Skeletal muscle satellite cell (primary cell): ENCODE data around the gene PRKAG2.
"Not testable (repeated sequence)": the region's sequence is repeated elsewhere in the genome, so short reads cannot be mapped to it uniquely, and the experiment has no call there.

ENCODE experiments used
- H3K27me3 ChIP-seq: 2 replicates; pipeline ENCODE4 v1.7.0; 2013; ENCODE audit warnings: low read length; ENCODE audit not compliant: control insufficient read depth, insufficient read depth
- H3K36me3 ChIP-seq: 2 replicates; pipeline ENCODE4 v1.7.0; 2013; ENCODE audit warnings: mild to moderate bottlenecking, control low read depth, low read length; ENCODE audit not compliant: insufficient read depth
- H3K4me1 ChIP-seq: 2 replicates; pipeline ENCODE4 v1.7.0; 2013; ENCODE audit warnings: low read length; ENCODE audit not compliant: control insufficient read depth, insufficient read depth
- H3K4me2 ChIP-seq: 2 replicates; pipeline ENCODE4 v1.7.0; 2013; ENCODE audit warnings: mild to moderate bottlenecking, low read length
- H3K4me3 ChIP-seq: 2 replicates; pipeline ENCODE4 v1.7.0; 2013; ENCODE audit warnings: low read length
- H3K9ac ChIP-seq: 2 replicates; pipeline ENCODE4 v1.7.0; 2013; ENCODE audit warnings: mild to moderate bottlenecking, low read depth, low read length, moderate library complexity
- H3K9me3 ChIP-seq: replicated peaks from 2 replicates; pipeline ENCODE4 v1.7.0; 2013; ENCODE audit warnings: mild to moderate bottlenecking, control low read depth, low read length

The PRKAG2 gene

GRCh38 chr7:151880688-151881087 is 3.8 kb upstream of the PRKAG2 start:
- Histone ChIP-seq H3K36me3 (no peaks in the 10 kb centered on the region), H3K4me1 (peaks cover 14% of the 10 kb centered on the region), H3K9me3 (no peaks in the 10 kb centered on the region), H3K27me3 (peaks cover 90% of the 10 kb centered on the region), H3K9ac (no peak overlapping the region), H3K4me2 (no peak overlapping the region), H3K4me3 (no peak overlapping the region)

GRCh38 chr7:151877911-151878835 is 1.3 kb upstream of the PRKAG2 start:
- Histone ChIP-seq H3K4me3 (no peak overlapping the region), H3K4me2 (no peak overlapping the region), H3K36me3 (no peaks in the 10 kb centered on the region), H3K9me3 (no peaks in the 10 kb centered on the region), H3K27me3 (peaks cover 75% of the 10 kb centered on the region), H3K4me1 (peaks cover 14% of the 10 kb centered on the region), H3K9ac (no peak overlapping the region)

- Histone ChIP-seq H3K4me2 (peak overlapping the region; percentile 89), H3K4me1 (peaks cover 14% of the 10 kb centered on the region), H3K36me3 (no peaks in the 10 kb centered on the region), H3K4me3 (peak overlapping the region; percentile 71), H3K9ac (peak overlapping the region; percentile 16), H3K9me3 (no peaks in the 10 kb centered on the region), H3K27me3 (peaks cover 75% of the 10 kb centered on the region)
Measured at GRCh38 chr7:151875942-151876898, 695 bp downstream of the PRKAG2 start.

- H3K4me3 ChIP-seq = not testable (repeated sequence)
Measured at GRCh38 chr7:151874479-151874878, 2.4 kb downstream of the PRKAG2 start.

GRCh38 chr7:151873402-151873965 is 3.4 kb downstream of the PRKAG2 start:
- Histone ChIP-seq H3K27me3 (peaks cover 77% of the 10 kb centered on the region), H3K9me3 (no peaks in the 10 kb centered on the region), H3K4me3 (no peak overlapping the region), H3K36me3 (no peaks in the 10 kb centered on the region), H3K4me1 (peaks cover 14% of the 10 kb centered on the region), H3K9ac (no peak overlapping the region), H3K4me2 (no peak overlapping the region)

More at GRCh38 chr7:151874479-151874878, 2.4 kb downstream of the PRKAG2 start:
- not testable (repeated sequence) for H3K9ac ChIP-seq, H3K36me3 ChIP-seq, H3K9me3 ChIP-seq, H3K4me2 ChIP-seq
- Histone ChIP-seq H3K4me1 (peaks cover 14% of the 10 kb centered on the region), H3K27me3 (peaks cover 76% of the 10 kb centered on the region)

- H3K4me3 ChIP-seq = no peak overlapping the region
- H3K4me1 ChIP-seq = peaks cover 14% of the 10 kb centered on the region
- no peak overlapping the region for H3K4me2 ChIP-seq
- H3K36me3 ChIP-seq = no peaks in the 10 kb centered on the region
- peaks cover 75% of the 10 kb centered on the region for H3K27me3 ChIP-seq
- H3K9me3 ChIP-seq = no peaks in the 10 kb centered on the region
- no peak overlapping the region for H3K9ac ChIP-seq
Measured at GRCh38 chr7:151872531-151873401, 4.1 kb downstream of the PRKAG2 start.

- H3K4me2 ChIP-seq = no peak overlapping the region
- H3K9me3 ChIP-seq = no peaks in the 10 kb centered on the region
- H3K9ac ChIP-seq = no peak overlapping the region
- H3K27me3 ChIP-seq = peaks cover 77% of the 10 kb centered on the region
- no peak overlapping the region for H3K4me3 ChIP-seq
- H3K4me1 ChIP-seq = peaks cover 8% of the 10 kb centered on the region
- no peaks in the 10 kb centered on the region for H3K36me3 ChIP-seq
Measured at GRCh38 chr7:151871904-151872303, 5.0 kb downstream of the PRKAG2 start.

- Histone ChIP-seq H3K4me3 (no peak overlapping the region), H3K4me1 (peaks cover 1% of the 10 kb centered on the region), H3K9me3 (no peaks in the 10 kb centered on the region), H3K36me3 (no peaks in the 10 kb centered on the region), H3K9ac (no peak overlapping the region), H3K27me3 (peaks cover 72% of the 10 kb centered on the region), H3K4me2 (no peak overlapping the region)
Measured at GRCh38 chr7:151871189-151871735, 5.7 kb downstream of the PRKAG2 start.

GRCh38 chr7:151869968-151870918 is 6.7 kb downstream of the PRKAG2 start:
- Histone ChIP-seq H3K4me2 (no peak overlapping the region), H3K9ac (no peak overlapping the region), H3K9me3 (no peaks in the 10 kb centered on the region), H3K4me3 (no peak overlapping the region), H3K27me3 (peaks cover 68% of the 10 kb centered on the region), H3K4me1 (no peaks in the 10 kb centered on the region), H3K36me3 (no peaks in the 10 kb centered on the region)

- Histone ChIP-seq H3K27me3 (peaks cover 63% of the 10 kb centered on the region), H3K36me3 (no peaks in the 10 kb centered on the region), H3K4me3 (no peak overlapping the region), H3K4me1 (no peaks in the 10 kb centered on the region), H3K9me3 (no peaks in the 10 kb centered on the region), H3K4me2 (no peak overlapping the region), H3K9ac (no peak overlapping the region)
Measured at GRCh38 chr7:151869455-151869854, 7.5 kb downstream of the PRKAG2 start.
